Upper lobe of left lung (tissue), 6 donors: ENCODE measurements around the gene SDK2. TPM values are rescaled to one million over a fixed set of nuclear protein-coding genes. Genes with fewer than 3 reads are reported as not detected.

Source experiments
- ATAC-seq, 2 donors: fragments of 200-7000 bp; cut with Tn5 transposase; one replicate each; pipeline ENCODE4 v1.9.1; 2022; ENCODE audit warnings: mild to moderate bottlenecking in 2 of 2, moderate library complexity in 2 of 2; ENCODE audit not compliant: low FRiP score in 2 of 2
- DNase-seq, 2 donors: peaks; one replicate each; pipeline ENCODE4 v3.0.0-alpha.2; 2019 to 2020
- H3K27ac ChIP-seq, 4 donors: fragments of 200-600 bp; sonication (generic); one replicate each; pipeline ENCODE4 v1.5.1; 2016 to 2019
- H3K27me3 ChIP-seq, 4 donors: fragments of 200-600 bp; sonication (generic); one replicate each; pipeline ENCODE4 v1.5.1; 2017 to 2019
- H3K36me3 ChIP-seq, 4 donors: fragments of 200-600 bp; sonication (generic); one replicate each; pipeline ENCODE4 v1.5.1; 2016 to 2019
- H3K4me1 ChIP-seq, 4 donors: fragments of 200-600 bp; sonication (generic); one replicate each; pipeline ENCODE4 v1.5.1; 2018 to 2019
- H3K4me3 ChIP-seq, 4 donors: fragments of 200-600 bp; sonication (generic); one replicate each; pipeline ENCODE4 v1.5.1; 2017 to 2019; ENCODE audit warnings: mild to moderate bottlenecking in 2 of 4, moderate library complexity in 1 of 4
- H3K9me3 ChIP-seq, 4 donors: fragments of 200-600 bp; sonication (generic); one replicate each; pipeline ENCODE4 v1.5.1; 2018 to 2019
- EP300 ChIP-seq, 4 donors: sonication (generic); formaldehyde crosslinking; IDR thresholded peaks; one replicate each; pipeline ENCODE4 v1.5.1; 2017; ENCODE audit warnings: antibody characterized with exemption in 4 of 4, control low read depth in 2 of 4
- POLR2A ChIP-seq, 4 donors: fragments of 450-650 bp; IDR thresholded peaks; one replicate each; pipeline ENCODE4 v1.5.1; 2016 to 2017; ENCODE audit warnings: antibody characterized with exemption in 4 of 4, mild to moderate bottlenecking in 2 of 4
- POLR2AphosphoS5 ChIP-seq, 2 donors: sonication (generic); formaldehyde crosslinking; IDR thresholded peaks; one replicate each; pipeline ENCODE4 v1.5.1; 2017; ENCODE audit warnings: antibody characterized with exemption in 2 of 2
- WGBS, 2 donors: methylation state at CpG; one replicate each; pipeline ENCODE4 v1.1.5; 2017 to 2018; 5-methylcytosine and 5-hydroxymethylcytosine counted together
- total RNA-seq, 6 donors: library from RNA; depleted of rRNA in 4 of 6; stranded (reverse); fragments of >200 nt in 4 of 6; gene quantifications; one replicate each; pipeline versions ENCODE4 v1.1.0 to v1.2.1, GENCODE V29; 2016 to 2021
- TF ChIP-seq, protein P1 (sequence below), 6 experiments: fragments of 450-650 bp in 4 of 6; fragments of 200-600 bp in 2 of 6; sonication (generic) in 2 of 6; IDR thresholded peaks; one replicate each; pipeline ENCODE4 v1.5.1; 2016 to 2019; ENCODE audit warnings: antibody characterized with exemption in 6 of 6
- donor health status: DM: no; HTN: no; CAD: no; lungs with moderate emphysema.
- donor health status: DM: no; HTN: yes; CAD: no; lungs with severe emphysema.

The SDK2 gene
- total RNA-seq, 6 donors from 2014 or later = 1.2 to 7.3 (median 2.9) TPM

DNA sequence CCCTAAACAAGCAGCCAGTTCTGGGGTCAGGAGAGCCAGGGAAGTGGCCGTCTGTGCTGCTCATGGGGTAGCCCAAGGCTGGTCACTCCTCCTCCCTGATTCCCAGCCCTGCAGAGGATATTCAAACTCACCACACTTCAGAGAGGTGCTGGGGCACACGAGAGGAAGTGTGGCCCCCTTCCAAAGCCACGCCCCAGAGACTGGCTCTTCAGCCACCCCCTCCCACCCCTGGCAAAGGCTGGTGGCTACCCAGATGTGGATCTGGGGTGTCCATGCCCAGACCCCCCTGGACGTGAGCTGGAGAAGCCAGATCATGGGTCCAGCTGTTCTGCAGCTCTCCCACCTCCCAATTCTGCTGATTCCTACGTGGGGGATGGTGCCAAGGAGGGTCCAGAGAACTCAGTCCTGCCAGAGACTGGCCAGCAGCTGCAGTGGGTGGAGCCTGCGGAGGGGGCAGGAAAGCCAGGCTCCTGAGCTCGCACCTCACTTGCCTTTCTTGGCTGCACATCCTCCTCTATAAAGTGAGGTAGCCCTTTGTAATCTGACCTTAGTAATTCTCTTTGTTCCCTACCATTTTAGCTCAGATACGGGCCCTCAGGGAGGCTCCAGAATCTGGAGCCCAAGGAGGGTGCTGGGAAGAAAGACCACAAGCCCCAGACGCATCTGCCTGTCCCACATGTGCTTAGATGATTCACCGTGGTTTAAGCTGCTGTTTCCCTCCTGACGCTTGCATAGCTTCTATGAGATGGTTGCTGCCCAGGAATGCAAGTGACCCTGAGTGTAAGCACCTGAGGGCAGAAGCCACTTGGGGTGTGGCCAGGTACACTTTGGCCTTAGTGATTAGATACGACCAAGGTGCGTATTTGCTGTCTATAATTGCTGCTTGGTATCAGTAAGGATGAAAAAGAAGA, 15.3 kb downstream of the SDK2 start:
- no peak overlapping the region for H3K4me3 ChIP-seq
- TF ChIP-seq EP300 (IDR thresholded peaks at IDR 0.05) = no peak
- no peak for TF ChIP-seq POLR2AphosphoS5 (IDR thresholded peaks at IDR 0.05)
- TF ChIP-seq, protein P1, sequence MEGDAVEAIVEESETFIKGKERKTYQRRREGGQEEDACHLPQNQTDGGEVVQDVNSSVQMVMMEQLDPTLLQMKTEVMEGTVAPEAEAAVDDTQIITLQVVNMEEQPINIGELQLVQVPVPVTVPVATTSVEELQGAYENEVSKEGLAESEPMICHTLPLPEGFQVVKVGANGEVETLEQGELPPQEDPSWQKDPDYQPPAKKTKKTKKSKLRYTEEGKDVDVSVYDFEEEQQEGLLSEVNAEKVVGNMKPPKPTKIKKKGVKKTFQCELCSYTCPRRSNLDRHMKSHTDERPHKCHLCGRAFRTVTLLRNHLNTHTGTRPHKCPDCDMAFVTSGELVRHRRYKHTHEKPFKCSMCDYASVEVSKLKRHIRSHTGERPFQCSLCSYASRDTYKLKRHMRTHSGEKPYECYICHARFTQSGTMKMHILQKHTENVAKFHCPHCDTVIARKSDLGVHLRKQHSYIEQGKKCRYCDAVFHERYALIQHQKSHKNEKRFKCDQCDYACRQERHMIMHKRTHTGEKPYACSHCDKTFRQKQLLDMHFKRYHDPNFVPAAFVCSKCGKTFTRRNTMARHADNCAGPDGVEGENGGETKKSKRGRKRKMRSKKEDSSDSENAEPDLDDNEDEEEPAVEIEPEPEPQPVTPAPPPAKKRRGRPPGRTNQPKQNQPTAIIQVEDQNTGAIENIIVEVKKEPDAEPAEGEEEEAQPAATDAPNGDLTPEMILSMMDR (IDR thresholded peaks at IDR 0.05) = no peak
- no peak for TF ChIP-seq POLR2A (IDR thresholded peaks at IDR 0.05)
- no peaks in the 10 kb centered on the region for H3K36me3 ChIP-seq
- 67 to 75% methylated on average over 8 to 13 of the region's 13 CpGs for WGBS, 2 donors
- ATAC-seq (no peak), DNase-seq (no peak)
- H3K27ac ChIP-seq = no peak overlapping the region
- H3K9me3 ChIP-seq = no peaks in the 10 kb centered on the region
- H3K4me1 ChIP-seq = no peaks in the 10 kb centered on the region
- no peaks in the 10 kb centered on the region for H3K27me3 ChIP-seq

DNA sequence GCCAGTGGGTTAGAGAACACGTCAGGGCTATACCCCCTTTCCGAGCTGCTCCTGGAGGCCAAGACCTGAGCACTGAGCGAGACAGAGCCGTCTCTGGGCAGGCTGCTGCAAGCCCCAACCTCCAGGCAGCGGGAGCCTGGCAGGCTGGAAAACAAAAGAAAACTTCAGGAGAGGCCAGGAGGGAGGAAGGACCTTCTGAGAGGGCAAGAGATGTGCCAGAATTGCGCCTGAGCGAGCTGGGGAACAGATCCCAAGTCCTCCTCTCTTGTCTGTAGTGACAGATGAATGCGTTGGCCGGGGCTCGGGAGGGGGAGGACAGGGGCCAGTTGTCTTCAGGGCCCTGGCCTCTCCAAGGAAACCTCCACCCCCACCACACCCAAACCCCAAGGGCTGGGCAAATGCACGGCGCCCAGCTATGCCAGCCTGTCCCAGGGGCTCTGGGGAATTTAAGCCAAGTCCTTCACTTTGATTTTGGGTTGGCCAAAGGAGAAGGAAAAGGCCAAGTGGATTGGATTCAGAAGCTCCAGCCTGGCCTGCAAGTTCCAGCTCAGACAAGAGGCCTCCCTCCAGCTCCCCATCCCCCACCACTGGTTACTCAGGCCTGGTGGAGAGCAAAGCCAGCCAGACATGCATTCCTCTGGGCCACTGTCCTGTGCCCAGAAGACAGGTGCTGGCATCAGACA, 18.1 kb downstream of the SDK2 start:
- Histone ChIP-seq H3K9me3 (no peaks in the 10 kb centered on the region), H3K27ac (no peak overlapping the region), H3K4me3 (no peak overlapping the region), H3K27me3 (no peaks in the 10 kb centered on the region), H3K36me3 (no peaks in the 10 kb centered on the region), H3K4me1 (no peaks in the 10 kb centered on the region)
- 91 to 92% methylated on average over 10 to 11 of the region's 12 CpGs for WGBS, 2 donors
- no peak for ATAC-seq
- peak in 1 of 2 donors; percentile 44 for DNase-seq
- TF ChIP-seq POLR2AphosphoS5 (IDR thresholded peaks at IDR 0.05) = no peak

DNA sequence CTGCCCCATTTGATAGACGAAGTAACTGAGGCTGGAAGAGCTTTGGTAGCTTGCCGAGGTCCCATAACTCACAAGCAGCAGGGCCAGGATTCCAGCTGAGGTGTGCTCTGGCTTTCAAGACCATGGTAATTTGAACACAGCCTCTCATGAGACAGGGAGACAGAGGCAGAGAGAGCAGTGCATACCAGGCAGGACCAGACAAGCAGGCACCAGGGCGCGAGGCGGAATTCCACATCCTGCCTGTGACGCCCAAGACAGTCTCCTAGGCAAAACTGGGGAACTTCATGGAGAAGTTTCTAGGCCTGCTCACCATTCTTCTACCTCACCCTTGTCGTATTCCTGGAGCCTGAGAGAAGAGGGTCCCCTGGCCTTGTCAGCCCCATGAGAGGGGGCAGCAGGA, 19.2 kb downstream of the SDK2 start:
- no peak for DNase-seq

DNA sequence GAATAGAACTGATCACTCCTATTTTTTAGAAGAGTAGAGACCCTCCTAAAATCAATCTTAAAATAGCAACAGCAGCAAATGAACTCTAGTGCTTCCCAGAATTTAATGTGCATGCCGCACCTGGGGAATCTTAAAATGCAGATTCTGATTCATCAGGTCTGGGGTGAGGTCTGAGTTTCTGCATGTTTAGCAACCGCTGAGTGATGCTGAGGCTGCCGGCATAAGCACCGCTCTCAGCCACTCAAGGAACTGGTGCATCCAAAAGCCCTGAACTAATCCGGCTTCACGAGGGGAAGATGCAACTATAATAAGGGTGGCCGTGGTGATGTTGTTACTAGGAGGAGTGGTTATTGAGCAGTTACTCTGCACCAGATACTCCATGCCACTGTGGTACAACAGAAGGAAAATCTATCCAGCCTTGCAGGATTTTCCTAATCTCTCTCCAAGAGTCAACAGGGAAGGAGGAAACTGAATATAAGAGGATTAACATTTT, 19.7 kb downstream of the SDK2 start:
- no peak overlapping the region for H3K27ac ChIP-seq
- no peaks in the 10 kb centered on the region for H3K4me1 ChIP-seq
- ATAC-seq = no peak
- H3K4me3 ChIP-seq = no peak overlapping the region
- no peaks in the 10 kb centered on the region for H3K27me3 ChIP-seq
- TF ChIP-seq, protein P1 (IDR thresholded peaks at IDR 0.05) = no peak
- TF ChIP-seq POLR2A (IDR thresholded peaks at IDR 0.05) (no peak), POLR2AphosphoS5 (IDR thresholded peaks at IDR 0.05) (no peak), EP300 (IDR thresholded peaks at IDR 0.05) (no peak)
- peaks cover 0 to 2% (median 0%) of the 10 kb centered on the region in 4 donors for H3K9me3 ChIP-seq
- H3K36me3 ChIP-seq = no peaks in the 10 kb centered on the region
- WGBS, 2 donors = 83 to 93% methylated on average over 7 of the region's 7 CpGs
- no peak for DNase-seq

More for the DNA sequence above, 19.2 kb downstream of the SDK2 start:
- Histone ChIP-seq H3K27me3 (no peaks in the 10 kb centered on the region), H3K9me3 (no peaks in the 10 kb centered on the region), H3K36me3 (no peaks in the 10 kb centered on the region), H3K4me3 (no peak overlapping the region), H3K27ac (no peak overlapping the region), H3K4me1 (no peaks in the 10 kb centered on the region)
- no peak for ATAC-seq
- WGBS, 2 donors = 87 to 91% methylated on average over 7 of the region's 7 CpGs
- TF ChIP-seq POLR2A (IDR thresholded peaks at IDR 0.05) = no peak
- TF ChIP-seq, protein P1 (IDR thresholded peaks at IDR 0.05) = no peak
- no peak for TF ChIP-seq EP300 (IDR thresholded peaks at IDR 0.05)
- TF ChIP-seq POLR2AphosphoS5 (IDR thresholded peaks at IDR 0.05) = no peak

DNA sequence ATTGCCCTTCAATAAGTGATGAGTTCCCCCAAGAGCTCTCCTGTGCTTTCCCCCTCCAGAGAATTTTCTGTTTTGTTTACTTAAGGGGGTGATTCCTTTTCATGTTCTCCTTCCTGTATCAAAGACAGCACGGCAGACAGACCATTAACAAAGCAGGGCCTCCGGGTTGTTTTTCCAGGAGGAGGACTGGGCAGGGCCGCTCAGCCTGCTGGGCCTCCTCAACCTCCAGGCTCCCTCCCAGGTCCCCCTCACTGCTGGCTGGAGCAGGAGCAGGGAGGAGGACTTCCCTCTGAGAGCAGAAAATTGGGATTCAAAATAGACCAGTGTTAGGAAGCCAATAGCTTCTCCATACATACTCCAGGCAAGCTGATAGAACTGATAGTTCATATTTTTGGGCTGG, 20.4 kb downstream of the SDK2 start:
- Histone ChIP-seq H3K36me3 (no peaks in the 10 kb centered on the region), H3K27me3 (no peaks in the 10 kb centered on the region), H3K4me1 (no peaks in the 10 kb centered on the region), H3K27ac (no peak overlapping the region), H3K9me3 (peaks cover 0 to 4% (median 0%) of the 10 kb centered on the region in 4 donors), H3K4me3 (no peak overlapping the region)
- ATAC-seq (no peak), DNase-seq (no peak)
- 39 to 65% methylated on average over 3 of the region's 3 CpGs for WGBS, 2 donors
- TF ChIP-seq EP300 (IDR thresholded peaks at IDR 0.05) = no peak
